BJ (cell line): Measurements from ENCODE around the gene CA10. TPM values are rescaled to one million over a fixed set of nuclear protein-coding genes. Genes with fewer than 3 reads are reported as not detected.

ENCODE experiments used
- CTCF ChIA-PET: fragments of 350-600 bp; formaldehyde crosslinking; extraction: SDS; loops from one replicate; lab custom pipeline; 2021; ENCODE audit warnings: antibody characterized with exemption, inconsistent platforms; lab: Yijun Ruan, JAX
- POLR2A ChIA-PET: fragments of 300-600 bp; sonication (Branson Sonifier 250); formaldehyde crosslinking; extraction: SDS; loops from one replicate; lab custom pipeline; 2021; ENCODE audit warnings: antibody characterized with exemption; lab: Charles Lee
- DNase-seq: peaks from one replicate; pipeline ENCODE4 v3.0.0-alpha.2; 2011; ENCODE audit warnings: low read depth
- H3K27me3 ChIP-seq: 2 replicates; pipeline ENCODE4 v1.6.0; 2011; ENCODE audit warnings: low read length; ENCODE audit not compliant: control insufficient read depth, insufficient read depth
- H3K36me3 ChIP-seq: 2 replicates; pipeline ENCODE4 v1.5.1; 2011; ENCODE audit warnings: low read length; ENCODE audit not compliant: control insufficient read depth, insufficient read depth
- H3K4me3 ChIP-seq: 2 replicates; pipeline ENCODE4 v1.5.1; 2011; ENCODE audit warnings: low read depth, mild to moderate bottlenecking, control low read depth, low read length
- CTCF ChIP-seq: IDR thresholded peaks from 2 replicates; pipeline ENCODE4 v1.5.1; 2011; ENCODE audit warnings: low read depth, mild to moderate bottlenecking, control low read depth, inconsistent platforms, low read length, moderate library complexity; ENCODE audit not compliant: insufficient read depth
- polyA plus RNA-seq: library from polyadenylated mRNA; depleted of rRNA; stranded (reverse); fragments of >200 nt; gene quantifications from 2 replicates; pipeline ENCODE4 v1.2.3, GENCODE V29; 2011

The CA10 gene
- polyA plus RNA-seq, 1 experiment, result not detected

DNA sequence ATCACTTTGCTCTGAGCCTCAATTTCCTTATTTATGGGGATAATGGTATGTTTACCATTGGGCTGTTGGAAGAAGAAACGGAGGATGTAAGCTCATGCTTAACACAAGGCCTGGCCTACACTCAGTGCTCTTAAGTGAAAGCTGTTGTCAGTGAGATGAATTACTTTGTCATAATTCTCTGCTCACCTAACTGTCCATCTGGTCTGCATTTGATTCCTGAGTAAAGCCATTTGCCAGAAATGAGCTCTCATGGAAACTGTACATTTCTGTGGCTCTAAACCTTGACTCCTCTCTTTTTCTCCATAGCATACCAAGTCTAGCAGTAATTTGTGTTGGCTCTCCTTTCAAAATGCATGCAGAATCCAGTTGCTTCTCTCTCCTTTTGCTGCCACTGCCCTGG lies 452.4 kb downstream of the CA10 start:
- H3K27me3 ChIP-seq, result no peaks in the 10 kb centered on the region
- H3K36me3 ChIP-seq, result no peaks in the 10 kb centered on the region
- TF ChIP-seq CTCF, result no peak
- CTCF ChIA-PET, result no interaction called here
- no peak for DNase-seq
- H3K4me3 ChIP-seq, result no peak overlapping the region
- POLR2A ChIA-PET, result no interaction called here

- no peaks in the 10 kb centered on the region for H3K27me3 ChIP-seq
- no peaks in the 10 kb centered on the region for H3K36me3 ChIP-seq
- TF ChIP-seq CTCF, result no peak
- no peak for DNase-seq
- ChIA-PET POLR2A (no interaction called here), CTCF (no interaction called here)
- H3K4me3 ChIP-seq, result no peak overlapping the region
Observed at GRCh38 chr17:51703361-51704341, 454.9 kb downstream of the CA10 start.

DNA sequence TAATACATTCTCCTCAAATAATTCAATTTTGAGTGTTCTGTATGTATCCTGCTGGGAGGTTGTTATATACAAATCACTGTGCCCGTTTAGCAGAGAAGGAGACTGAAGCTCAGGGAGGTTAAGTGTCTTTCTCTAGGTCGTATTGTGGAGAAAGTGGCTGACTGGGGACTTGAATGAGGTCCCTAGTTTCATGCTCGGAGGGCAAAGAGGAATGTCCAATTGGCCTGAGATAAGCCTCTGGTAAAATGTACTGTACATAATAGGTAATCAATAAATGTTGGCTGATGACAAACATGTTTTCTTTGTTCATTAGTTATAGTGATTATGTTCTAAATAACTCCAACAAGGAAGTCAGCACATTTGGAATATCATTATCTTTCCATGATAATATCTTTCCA lies 455.6 kb downstream of the CA10 start:
- H3K4me3 ChIP-seq, result no peak overlapping the region
- H3K27me3 ChIP-seq, result no peaks in the 10 kb centered on the region
- no peak for TF ChIP-seq CTCF
- DNase-seq, result no peak
- ChIA-PET POLR2A (no interaction called here), CTCF (no interaction called here)
- H3K36me3 ChIP-seq, result no peaks in the 10 kb centered on the region

DNA sequence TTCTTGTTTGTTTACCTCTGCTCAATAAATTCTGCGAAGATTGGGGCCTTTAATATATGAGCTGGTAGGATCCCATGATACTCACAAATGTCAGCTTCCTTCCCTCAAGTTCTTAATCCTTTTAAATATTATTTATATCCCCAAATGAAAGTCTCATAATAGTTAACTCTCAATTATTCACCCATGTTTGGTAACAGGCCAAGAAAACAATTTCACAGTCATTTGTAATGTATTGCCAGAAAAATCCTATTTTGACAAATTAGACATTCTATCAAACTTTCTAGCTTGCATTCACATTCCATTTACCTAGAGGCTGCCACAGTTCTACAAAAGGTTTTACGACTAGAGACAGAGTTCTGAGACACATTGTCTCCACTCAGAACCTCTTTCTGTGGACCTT lies 457.0 kb downstream of the CA10 start:
- CTCF ChIA-PET, result no interaction called here
- DNase-seq, result no peak
- Histone ChIP-seq H3K4me3 (no peak overlapping the region), H3K27me3 (no peaks in the 10 kb centered on the region), H3K36me3 (no peaks in the 10 kb centered on the region)
- no peak for TF ChIP-seq CTCF
- POLR2A ChIA-PET, result no interaction called here

GRCh38 chr17:51700011-51700760 lies 458.3 kb downstream of the CA10 start:
- DNase-seq, result no peak
- POLR2A ChIA-PET, result no interaction called here
- H3K4me3 ChIP-seq, result no peak overlapping the region
- H3K27me3 ChIP-seq, result no peaks in the 10 kb centered on the region
- CTCF ChIA-PET, result no interaction called here
- H3K36me3 ChIP-seq, result no peaks in the 10 kb centered on the region
- no peak for TF ChIP-seq CTCF
